ENCODE results near the gene PTPRQ. TPM values are rescaled to one million over a fixed set of nuclear protein-coding genes. Genes with fewer than 3 reads are reported as not detected.

PTPRQ gene
- total RNA-seq, 1 experiment from 2014 or later = not detected

DNA sequence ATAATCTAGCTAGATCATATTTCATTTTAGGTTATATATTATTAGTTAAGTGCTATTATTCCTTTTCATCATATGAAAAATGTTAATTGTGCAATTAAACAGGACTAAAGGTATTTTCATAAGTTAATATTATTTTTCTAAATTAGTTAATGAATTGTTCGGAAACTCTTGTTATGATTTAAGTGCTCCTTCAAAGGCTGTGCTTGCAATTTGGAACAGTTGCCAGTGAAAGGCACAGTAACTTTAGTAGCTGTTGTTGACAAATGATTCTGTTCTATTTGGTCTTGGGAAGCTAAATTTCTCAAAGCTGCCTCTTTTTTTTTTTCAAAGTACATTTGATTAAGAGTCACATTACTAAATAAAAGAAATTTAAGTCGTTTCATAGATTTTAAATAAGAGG is 40.7 kb downstream of the PTPRQ start (continued):
- TF ChIP-seq, protein P1, sequence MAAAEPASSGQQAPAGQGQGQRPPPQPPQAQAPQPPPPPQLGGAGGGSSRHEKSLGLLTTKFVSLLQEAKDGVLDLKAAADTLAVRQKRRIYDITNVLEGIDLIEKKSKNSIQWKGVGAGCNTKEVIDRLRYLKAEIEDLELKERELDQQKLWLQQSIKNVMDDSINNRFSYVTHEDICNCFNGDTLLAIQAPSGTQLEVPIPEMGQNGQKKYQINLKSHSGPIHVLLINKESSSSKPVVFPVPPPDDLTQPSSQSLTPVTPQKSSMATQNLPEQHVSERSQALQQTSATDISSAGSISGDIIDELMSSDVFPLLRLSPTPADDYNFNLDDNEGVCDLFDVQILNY (CRISPR knock-in tag; IDR thresholded peaks at IDR 0.05) = no peak
- TF ChIP-seq HMGA2 (CRISPR knock-in tag; IDR thresholded peaks at IDR 0.05) (no peak), GTF2I (CRISPR knock-in tag; conservative IDR thresholded peaks at IDR 0.05) (no peak), ZNF671 (CRISPR knock-in tag; IDR thresholded peaks at IDR 0.05) (no peak), MYBL2 (CRISPR knock-in tag; IDR thresholded peaks at IDR 0.05) (no peak), ELF4 (CRISPR knock-in tag; IDR thresholded peaks at IDR 0.05; ENCODE audit: low read depth) (no peak)
- TF ChIP-seq, protein P2, sequence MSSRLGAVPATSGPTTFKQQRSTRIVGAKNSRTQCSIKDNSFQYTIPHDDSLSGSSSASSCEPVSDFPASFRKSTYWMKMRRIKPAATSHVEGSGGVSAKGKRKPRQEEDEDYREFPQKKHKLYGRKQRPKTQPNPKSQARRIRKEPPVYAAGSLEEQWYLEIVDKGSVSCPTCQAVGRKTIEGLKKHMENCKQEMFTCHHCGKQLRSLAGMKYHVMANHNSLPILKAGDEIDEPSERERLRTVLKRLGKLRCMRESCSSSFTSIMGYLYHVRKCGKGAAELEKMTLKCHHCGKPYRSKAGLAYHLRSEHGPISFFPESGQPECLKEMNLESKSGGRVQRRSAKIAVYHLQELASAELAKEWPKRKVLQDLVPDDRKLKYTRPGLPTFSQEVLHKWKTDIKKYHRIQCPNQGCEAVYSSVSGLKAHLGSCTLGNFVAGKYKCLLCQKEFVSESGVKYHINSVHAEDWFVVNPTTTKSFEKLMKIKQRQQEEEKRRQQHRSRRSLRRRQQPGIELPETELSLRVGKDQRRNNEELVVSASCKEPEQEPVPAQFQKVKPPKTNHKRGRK (CRISPR knock-in tag; IDR thresholded peaks at IDR 0.05; ENCODE audit: borderline replicate concordance) = no peak
- TF ChIP-seq, protein P3, sequence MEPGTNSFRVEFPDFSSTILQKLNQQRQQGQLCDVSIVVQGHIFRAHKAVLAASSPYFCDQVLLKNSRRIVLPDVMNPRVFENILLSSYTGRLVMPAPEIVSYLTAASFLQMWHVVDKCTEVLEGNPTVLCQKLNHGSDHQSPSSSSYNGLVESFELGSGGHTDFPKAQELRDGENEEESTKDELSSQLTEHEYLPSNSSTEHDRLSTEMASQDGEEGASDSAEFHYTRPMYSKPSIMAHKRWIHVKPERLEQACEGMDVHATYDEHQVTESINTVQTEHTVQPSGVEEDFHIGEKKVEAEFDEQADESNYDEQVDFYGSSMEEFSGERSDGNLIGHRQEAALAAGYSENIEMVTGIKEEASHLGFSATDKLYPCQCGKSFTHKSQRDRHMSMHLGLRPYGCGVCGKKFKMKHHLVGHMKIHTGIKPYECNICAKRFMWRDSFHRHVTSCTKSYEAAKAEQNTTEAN (CRISPR knock-in tag; IDR thresholded peaks at IDR 0.05) = no peak

DNA sequence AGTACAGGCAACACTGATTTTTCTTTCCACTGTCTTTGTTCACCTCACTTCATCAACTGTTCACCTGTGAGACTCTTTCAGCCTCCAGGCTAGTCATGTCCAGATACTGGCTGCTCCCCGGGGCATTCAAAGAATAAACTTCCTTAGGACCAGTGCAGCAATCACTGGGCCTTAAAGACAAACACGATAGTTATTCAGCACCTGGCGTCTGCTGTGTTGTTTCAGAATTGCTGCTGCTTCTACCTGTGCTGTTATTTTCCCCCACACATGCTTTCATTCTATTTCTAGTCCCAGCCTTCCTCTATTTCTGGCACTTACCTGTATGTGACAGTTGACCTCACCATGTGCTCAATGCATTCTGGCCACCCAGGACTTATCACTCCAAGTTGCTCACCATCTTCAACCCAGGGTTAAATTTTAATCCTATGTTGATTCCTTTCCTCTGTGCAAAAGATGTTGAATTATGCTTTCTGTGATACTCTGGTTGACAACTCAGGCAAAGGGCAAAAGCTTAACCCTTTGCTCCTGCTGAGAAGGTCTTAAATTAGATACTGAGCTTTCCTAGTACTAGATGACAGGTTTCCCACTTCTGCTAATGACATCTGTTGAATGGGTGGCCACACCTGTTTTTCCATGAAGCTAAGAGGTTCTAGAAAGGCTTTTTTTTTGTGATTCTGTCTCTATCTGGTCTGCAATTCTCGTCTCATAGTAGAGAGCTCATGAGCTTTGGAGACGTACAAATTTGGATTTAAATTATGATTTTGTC is 41.4 kb downstream of the PTPRQ start:
- Mint-ChIP-seq H3K36me3 (no peaks in the 10 kb centered on the region), H3K9me3 (peaks cover 5% of the 10 kb centered on the region; the same call in 1 of the 2 replicates), H3K4me1 (peaks cover 3% of the 10 kb centered on the region), H3K4me3 (no peak overlapping the region), H3K27me3 (ENCODE audit: low read depth) (no peaks in the 10 kb centered on the region), H3K27ac (no peak overlapping the region)
- no peak for DNase-seq (ENCODE audit: low spot score)
- POLR2A ChIA-PET = no interaction called here
- ATAC-seq = no peak
- CTCF ChIA-PET = no interaction called here
- TF ChIP-seq, protein P1 (CRISPR knock-in tag; IDR thresholded peaks at IDR 0.05) = no peak
- TF ChIP-seq NR1H2 (CRISPR knock-in tag; IDR thresholded peaks at IDR 0.05) (no peak), ESRRA (CRISPR knock-in tag; IDR thresholded peaks at IDR 0.05; ENCODE audit: borderline replicate concordance) (no peak), SMAD3 (CRISPR knock-in tag; IDR thresholded peaks at IDR 0.05; ENCODE audit: borderline replicate concordance) (no peak), NR3C1 (CRISPR knock-in tag; conservative IDR thresholded peaks at IDR 0.05; ENCODE audit: low read depth) (no peak), RELA (CRISPR knock-in tag; IDR thresholded peaks at IDR 0.05; ENCODE audit: borderline replicate concordance) (no peak), NR2C2 (CRISPR knock-in tag; IDR thresholded peaks at IDR 0.05) (no peak), EMX1 (CRISPR knock-in tag; IDR thresholded peaks at IDR 0.05) (no peak), ZNF138 (CRISPR knock-in tag; conservative IDR thresholded peaks at IDR 0.05) (no peak), ATF1 (CRISPR knock-in tag; IDR thresholded peaks at IDR 0.05) (no peak), SMAD4 (CRISPR knock-in tag; IDR thresholded peaks at IDR 0.05) (no peak), TEAD4 (CRISPR knock-in tag; IDR thresholded peaks at IDR 0.05) (no peak), IRF2 (CRISPR knock-in tag; IDR thresholded peaks at IDR 0.05; ENCODE audit: borderline replicate concordance, low read depth) (no peak), ZNF396 (CRISPR knock-in tag; IDR thresholded peaks at IDR 0.05; ENCODE audit: borderline replicate concordance) (no peak)
- TF ChIP-seq, protein P4, sequence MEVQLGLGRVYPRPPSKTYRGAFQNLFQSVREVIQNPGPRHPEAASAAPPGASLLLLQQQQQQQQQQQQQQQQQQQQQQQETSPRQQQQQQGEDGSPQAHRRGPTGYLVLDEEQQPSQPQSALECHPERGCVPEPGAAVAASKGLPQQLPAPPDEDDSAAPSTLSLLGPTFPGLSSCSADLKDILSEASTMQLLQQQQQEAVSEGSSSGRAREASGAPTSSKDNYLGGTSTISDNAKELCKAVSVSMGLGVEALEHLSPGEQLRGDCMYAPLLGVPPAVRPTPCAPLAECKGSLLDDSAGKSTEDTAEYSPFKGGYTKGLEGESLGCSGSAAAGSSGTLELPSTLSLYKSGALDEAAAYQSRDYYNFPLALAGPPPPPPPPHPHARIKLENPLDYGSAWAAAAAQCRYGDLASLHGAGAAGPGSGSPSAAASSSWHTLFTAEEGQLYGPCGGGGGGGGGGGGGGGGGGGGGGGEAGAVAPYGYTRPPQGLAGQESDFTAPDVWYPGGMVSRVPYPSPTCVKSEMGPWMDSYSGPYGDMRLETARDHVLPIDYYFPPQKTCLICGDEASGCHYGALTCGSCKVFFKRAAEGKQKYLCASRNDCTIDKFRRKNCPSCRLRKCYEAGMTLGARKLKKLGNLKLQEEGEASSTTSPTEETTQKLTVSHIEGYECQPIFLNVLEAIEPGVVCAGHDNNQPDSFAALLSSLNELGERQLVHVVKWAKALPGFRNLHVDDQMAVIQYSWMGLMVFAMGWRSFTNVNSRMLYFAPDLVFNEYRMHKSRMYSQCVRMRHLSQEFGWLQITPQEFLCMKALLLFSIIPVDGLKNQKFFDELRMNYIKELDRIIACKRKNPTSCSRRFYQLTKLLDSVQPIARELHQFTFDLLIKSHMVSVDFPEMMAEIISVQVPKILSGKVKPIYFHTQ (CRISPR knock-in tag; IDR thresholded peaks at IDR 0.05) = no peak
- TF ChIP-seq, protein P5, sequence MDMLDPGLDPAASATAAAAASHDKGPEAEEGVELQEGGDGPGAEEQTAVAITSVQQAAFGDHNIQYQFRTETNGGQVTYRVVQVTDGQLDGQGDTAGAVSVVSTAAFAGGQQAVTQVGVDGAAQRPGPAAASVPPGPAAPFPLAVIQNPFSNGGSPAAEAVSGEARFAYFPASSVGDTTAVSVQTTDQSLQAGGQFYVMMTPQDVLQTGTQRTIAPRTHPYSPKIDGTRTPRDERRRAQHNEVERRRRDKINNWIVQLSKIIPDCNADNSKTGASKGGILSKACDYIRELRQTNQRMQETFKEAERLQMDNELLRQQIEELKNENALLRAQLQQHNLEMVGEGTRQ (CRISPR knock-in tag; IDR thresholded peaks at IDR 0.05) = no peak
- TF ChIP-seq, protein P6, sequence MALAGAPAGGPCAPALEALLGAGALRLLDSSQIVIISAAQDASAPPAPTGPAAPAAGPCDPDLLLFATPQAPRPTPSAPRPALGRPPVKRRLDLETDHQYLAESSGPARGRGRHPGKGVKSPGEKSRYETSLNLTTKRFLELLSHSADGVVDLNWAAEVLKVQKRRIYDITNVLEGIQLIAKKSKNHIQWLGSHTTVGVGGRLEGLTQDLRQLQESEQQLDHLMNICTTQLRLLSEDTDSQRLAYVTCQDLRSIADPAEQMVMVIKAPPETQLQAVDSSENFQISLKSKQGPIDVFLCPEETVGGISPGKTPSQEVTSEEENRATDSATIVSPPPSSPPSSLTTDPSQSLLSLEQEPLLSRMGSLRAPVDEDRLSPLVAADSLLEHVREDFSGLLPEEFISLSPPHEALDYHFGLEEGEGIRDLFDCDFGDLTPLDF (CRISPR knock-in tag; IDR thresholded peaks at IDR 0.05) = no peak
- TF ChIP-seq, protein P7, sequence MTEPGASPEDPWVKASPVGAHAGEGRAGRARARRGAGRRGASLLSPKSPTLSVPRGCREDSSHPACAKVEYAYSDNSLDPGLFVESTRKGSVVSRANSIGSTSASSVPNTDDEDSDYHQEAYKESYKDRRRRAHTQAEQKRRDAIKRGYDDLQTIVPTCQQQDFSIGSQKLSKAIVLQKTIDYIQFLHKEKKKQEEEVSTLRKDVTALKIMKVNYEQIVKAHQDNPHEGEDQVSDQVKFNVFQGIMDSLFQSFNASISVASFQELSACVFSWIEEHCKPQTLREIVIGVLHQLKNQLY (CRISPR knock-in tag; IDR thresholded peaks at IDR 0.05) = no peak
